Natural killer cell (primary cell): ENCODE measurements around the gene PRR5. TPM values are rescaled to one million over a fixed set of nuclear protein-coding genes. Genes with fewer than 3 reads are reported as not detected.

Experiments used
- ATAC-seq, 3 donors: fragments of 150-1000 bp in 2 of 3; fragments of 200-7000 bp in 1 of 3; cut with Tn5 transposase; 1 replicate in 1 of 3; 2 replicates in 2 of 3; pipeline ENCODE4 v1.10.0; 2021; ENCODE audit warnings: mild to moderate bottlenecking in 2 of 3, moderate library complexity in 2 of 3
- DNase-seq, 2 donors: peaks; one replicate each; pipeline versions ENCODE4 v3.0.0 to v3.0.0-alpha.2; 2013 to 2021; ENCODE audit warnings: mixed read lengths in 1 of 2
- H3K27ac ChIP-seq: one replicate; pipeline ENCODE4 v1.5.1; 2013; ENCODE audit warnings: mild to moderate bottlenecking, low read length
- H3K27me3 ChIP-seq: one replicate; pipeline ENCODE4 v1.6.1; 2013; ENCODE audit warnings: low read length; ENCODE audit not compliant: control insufficient read depth, insufficient read depth
- H3K36me3 ChIP-seq: one replicate; pipeline ENCODE4 v1.6.1; 2013; ENCODE audit warnings: low read length; ENCODE audit not compliant: control insufficient read depth, insufficient read depth
- H3K4me1 ChIP-seq: one replicate; pipeline ENCODE4 v1.6.1; 2013; ENCODE audit warnings: low read length; ENCODE audit not compliant: control insufficient read depth, insufficient read depth
- H3K4me3 ChIP-seq: one replicate; pipeline ENCODE4 v1.5.1; 2013; ENCODE audit warnings: low read length
- H3K9me3 ChIP-seq: one replicate; pipeline ENCODE4 v1.6.1; 2013; ENCODE audit warnings: low read length; ENCODE audit not compliant: control insufficient read depth, insufficient read depth
- H3K27ac Mint-ChIP-seq, 2 donors: one replicate each; pipeline ENCODE4 v1.8.0; 2022; ENCODE audit warnings: mild to moderate bottlenecking in 2 of 2, mixed read lengths in 2 of 2, moderate library complexity in 1 of 2
- H3K27me3 Mint-ChIP-seq, 2 donors: one replicate each; pipeline ENCODE4 v1.8.0; 2022; ENCODE audit warnings: low read depth in 2 of 2, mixed read lengths in 2 of 2
- H3K36me3 Mint-ChIP-seq: one replicate; pipeline ENCODE4 v1.8.0; 2022; ENCODE audit warnings: mixed read lengths
- H3K4me1 Mint-ChIP-seq, 2 donors: one replicate each; pipeline ENCODE4 v1.8.0; 2022; ENCODE audit warnings: mixed read lengths in 2 of 2
- H3K4me3 Mint-ChIP-seq: one replicate; pipeline ENCODE4 v1.8.0; 2022; ENCODE audit warnings: mild to moderate bottlenecking, moderate library complexity, mixed read lengths
- H3K9me3 Mint-ChIP-seq, 2 donors: one replicate each; pipeline ENCODE4 v1.8.0; 2022; ENCODE audit warnings: mixed read lengths in 2 of 2
- CTCF ChIP-seq: fragments of 200-600 bp; IDR thresholded peaks from one replicate; pipeline ENCODE4 v1.8.0; 2022; ENCODE audit warnings: antibody characterized with exemption
- WGBS: methylation state at CpG from one replicate; pipeline ENCODE4 v1.1.7; 2013; ENCODE audit warnings: missing lambda C conversion rate; ENCODE audit not compliant: insufficient coverage; 5-methylcytosine and 5-hydroxymethylcytosine counted together
- intact Hi-C: fragments of 100-400 bp; cut with micrococcal nuclease; formaldehyde crosslinking; loops from one replicate; pipeline ENCODE4 v1.14.2; 2022
- total RNA-seq, 4 donors: library from RNA; stranded (reverse); fragments of 120-200 nt in 1 of 4; gene quantifications; one replicate each; pipeline versions ENCODE4 v1.2.3 to v1.2.4, GENCODE V29; 2013 to 2022

The PRR5 gene
- total RNA-seq, 3 donors from 2014 or later (not counting 1 experiment from before 2014, with no cell fraction given): 92.6 to 133 (median 93.4) TPM

GRCh38 chr22:44719586-44720368 is 17.8 kb downstream of the PRR5 start:
- H3K4me3 ChIP-seq: no peak overlapping the region
- peaks cover 37% of the 10 kb centered on the region for H3K36me3 ChIP-seq
- Mint-ChIP-seq H3K27ac (peak overlapping the region; percentile 48 to 71), H3K9me3 (no peaks in the 10 kb centered on the region), H3K36me3 (no peaks in the 10 kb centered on the region), H3K4me3 (no peak overlapping the region), H3K4me1 (peaks cover 8 to 26% of the 10 kb centered on the region in 2 donors), H3K27me3 (no peaks in the 10 kb centered on the region)
- H3K27me3 ChIP-seq: no peaks in the 10 kb centered on the region
- DNase-seq (no peak), ATAC-seq (no peak)
- peaks cover 39% of the 10 kb centered on the region for H3K4me1 ChIP-seq
- 69% methylated on average over 13 of the region's 13 CpGs for WGBS
- no peak for TF ChIP-seq CTCF
- no peak overlapping the region for H3K27ac ChIP-seq
- H3K9me3 ChIP-seq: no peaks in the 10 kb centered on the region
- intact Hi-C loops: no loop called here

- no peaks in the 10 kb centered on the region for H3K27me3 ChIP-seq
- ATAC-seq: no peak
- WGBS: 82% methylated on average over 7 of the region's 7 CpGs
Observed at GRCh38 chr22:44721213-44721612, 19.2 kb downstream of the PRR5 start.

GRCh38 chr22:44722611-44723010 is 20.6 kb downstream of the PRR5 start:
- no peaks in the 10 kb centered on the region for H3K27me3 ChIP-seq
- TF ChIP-seq CTCF: no peak
- no peak overlapping the region for H3K27ac Mint-ChIP-seq
- H3K9me3 Mint-ChIP-seq: no peaks in the 10 kb centered on the region
- intact Hi-C loops: no loop called here
- H3K4me1 Mint-ChIP-seq: peaks cover 11 to 25% of the 10 kb centered on the region in 2 donors
- DNase-seq (no peak), ATAC-seq (no peak)
- no peaks in the 10 kb centered on the region for H3K27me3 Mint-ChIP-seq
- peaks cover 47% of the 10 kb centered on the region for H3K36me3 ChIP-seq
- H3K36me3 Mint-ChIP-seq: no peaks in the 10 kb centered on the region
- H3K27ac ChIP-seq: no peak overlapping the region
- H3K9me3 ChIP-seq: no peaks in the 10 kb centered on the region
- peaks cover 34% of the 10 kb centered on the region for H3K4me1 ChIP-seq
- no peak overlapping the region for H3K4me3 ChIP-seq
- 90% methylated on average over 2 of the region's 2 CpGs for WGBS
- no peak overlapping the region for H3K4me3 Mint-ChIP-seq

More at GRCh38 chr22:44721213-44721612, 19.2 kb downstream of the PRR5 start:
- H3K27ac Mint-ChIP-seq: no peak overlapping the region
- Histone ChIP-seq H3K9me3 (no peaks in the 10 kb centered on the region), H3K4me3 (no peak overlapping the region), H3K4me1 (peaks cover 32% of the 10 kb centered on the region), H3K27ac (no peak overlapping the region), H3K36me3 (peaks cover 38% of the 10 kb centered on the region)
- no peak for DNase-seq
- intact Hi-C loops: no loop called here
- H3K27me3 Mint-ChIP-seq: no peaks in the 10 kb centered on the region
- no peaks in the 10 kb centered on the region for H3K36me3 Mint-ChIP-seq
- peaks cover 8 to 25% of the 10 kb centered on the region in 2 donors for H3K4me1 Mint-ChIP-seq
- H3K4me3 Mint-ChIP-seq: no peak overlapping the region
- TF ChIP-seq CTCF: no peak
- no peaks in the 10 kb centered on the region for H3K9me3 Mint-ChIP-seq

GRCh38 chr22:44723801-44724200 is 21.8 kb downstream of the PRR5 start:
- Histone ChIP-seq H3K36me3 (peaks cover 57% of the 10 kb centered on the region), H3K4me3 (no peak overlapping the region), H3K9me3 (no peaks in the 10 kb centered on the region), H3K27me3 (no peaks in the 10 kb centered on the region), H3K27ac (no peak overlapping the region), H3K4me1 (peaks cover 37% of the 10 kb centered on the region)
- WGBS: 95% methylated on average over 2 of the region's 2 CpGs
- no peaks in the 10 kb centered on the region for H3K9me3 Mint-ChIP-seq
- H3K4me3 Mint-ChIP-seq: no peak overlapping the region
- H3K27ac Mint-ChIP-seq: no peak overlapping the region
- intact Hi-C loops: no loop called here
- peaks cover 9 to 19% of the 10 kb centered on the region in 2 donors for H3K4me1 Mint-ChIP-seq
- no peak for TF ChIP-seq CTCF
- peak in 2 of 3 donors; percentile 21 to 35 for ATAC-seq
- no peaks in the 10 kb centered on the region for H3K27me3 Mint-ChIP-seq
- DNase-seq: no peak
- H3K36me3 Mint-ChIP-seq: no peaks in the 10 kb centered on the region
